Effector CD8-positive, alpha-beta T cell (primary cell): ENCODE results near the gene MAPKAP1.

Experiments used
- DNase-seq: peaks from one replicate; lab custom pipeline; 2025; lab: John Stamatoyannopoulos, UW

The MAPKAP1 gene

GRCh38 chr9:125431741-125432271, 275.2 kb downstream of the MAPKAP1 start:
- DNase-seq, result no peak

GRCh38 chr9:125431012-125431305, 276.0 kb downstream of the MAPKAP1 start:
- DNase-seq, result no peak

- DNase-seq, result no peak
Measured at GRCh38 chr9:125430161-125431011, 276.6 kb downstream of the MAPKAP1 start.

- DNase-seq, result no peak
Measured at GRCh38 chr9:125429476-125430160, 277.4 kb downstream of the MAPKAP1 start.

GRCh38 chr9:125428902-125429467, 278.0 kb downstream of the MAPKAP1 start:
- no peak for DNase-seq

GRCh38 chr9:125428060-125428901, 278.7 kb downstream of the MAPKAP1 start:
- no peak for DNase-seq

- DNase-seq, result no peak
Measured at GRCh38 chr9:125427556-125427955, 279.5 kb downstream of the MAPKAP1 start.

GRCh38 chr9:125426926-125427325, 280.1 kb downstream of the MAPKAP1 start:
- DNase-seq, result no peak

GRCh38 chr9:125425901-125426515, 281.0 kb downstream of the MAPKAP1 start:
- no peak for DNase-seq

- DNase-seq, result no peak
Measured at GRCh38 chr9:125425170-125425897, 281.7 kb downstream of the MAPKAP1 start.

- no peak for DNase-seq
Measured at GRCh38 chr9:125423964-125424363, 283.0 kb downstream of the MAPKAP1 start.

GRCh38 chr9:125422853-125423252, 284.2 kb downstream of the MAPKAP1 start:
- no peak for DNase-seq

GRCh38 chr9:125421591-125422181, 285.3 kb downstream of the MAPKAP1 start:
- DNase-seq, result no peak

GRCh38 chr9:125421166-125421565, 285.8 kb downstream of the MAPKAP1 start:
- DNase-seq, result no peak

- DNase-seq, result no peak
Measured at GRCh38 chr9:125418404-125418803, 288.6 kb downstream of the MAPKAP1 start.

- DNase-seq, result no peak
Measured at GRCh38 chr9:125416517-125416916, 290.5 kb downstream of the MAPKAP1 start.

GRCh38 chr9:125415583-125416460, 291.2 kb downstream of the MAPKAP1 start:
- DNase-seq, result no peak

- no peak for DNase-seq
Measured at GRCh38 chr9:125413579-125413978, 293.4 kb downstream of the MAPKAP1 start.

GRCh38 chr9:125412166-125412565, 294.8 kb downstream of the MAPKAP1 start:
- DNase-seq, result no peak
